Neural cell (in vitro differentiated cells): ENCODE results near the gene CCDC7.

ENCODE experiments used
- EP300 ChIP-seq: fragments of 450-650 bp; conservative IDR thresholded peaks from 2 replicates; pipeline ENCODE4 v1.6.1; 2014; ENCODE audit warnings: antibody characterized with exemption, mild to moderate bottlenecking, moderate library complexity; ENCODE audit not compliant: poor library complexity, severe bottlenecking
- EZH2 ChIP-seq: fragments of 200-600, 300-800 bp; shearing (Covaris generic), sonication (generic); IDR thresholded peaks from 2 replicates; pipeline ENCODE4 v1.6.1; 2014; ENCODE audit warnings: antibody characterized with exemption, low read length, borderline replicate concordance, mild to moderate bottlenecking; ENCODE audit not compliant: insufficient read depth, poor library complexity, severe bottlenecking
- POLR2AphosphoS5 ChIP-seq: IDR thresholded peaks from 2 replicates; pipeline ENCODE4 v1.6.1; 2012
- SMC3 ChIP-seq: fragments of 450-650 bp; conservative IDR thresholded peaks from 2 replicates; pipeline ENCODE4 v1.6.1; 2014; ENCODE audit warnings: antibody characterized with exemption, mild to moderate bottlenecking, moderate library complexity; ENCODE audit not compliant: poor library complexity
- TAF1 ChIP-seq: IDR thresholded peaks from 2 replicates; pipeline ENCODE4 v1.6.1; 2012; ENCODE audit warnings: low read depth
- TF ChIP-seq, protein P1 (sequence below): fragments of 450-650 bp; IDR thresholded peaks from 2 replicates; pipeline ENCODE4 v1.5.1; 2014; ENCODE audit warnings: antibody characterized with exemption, mild to moderate bottlenecking, moderate library complexity; ENCODE audit not compliant: poor library complexity, severe bottlenecking
- TF ChIP-seq, protein P2 (sequence below): IDR thresholded peaks from 2 replicates; pipeline ENCODE4 v1.6.1; 2012; ENCODE audit warnings: borderline replicate concordance

DNA sequence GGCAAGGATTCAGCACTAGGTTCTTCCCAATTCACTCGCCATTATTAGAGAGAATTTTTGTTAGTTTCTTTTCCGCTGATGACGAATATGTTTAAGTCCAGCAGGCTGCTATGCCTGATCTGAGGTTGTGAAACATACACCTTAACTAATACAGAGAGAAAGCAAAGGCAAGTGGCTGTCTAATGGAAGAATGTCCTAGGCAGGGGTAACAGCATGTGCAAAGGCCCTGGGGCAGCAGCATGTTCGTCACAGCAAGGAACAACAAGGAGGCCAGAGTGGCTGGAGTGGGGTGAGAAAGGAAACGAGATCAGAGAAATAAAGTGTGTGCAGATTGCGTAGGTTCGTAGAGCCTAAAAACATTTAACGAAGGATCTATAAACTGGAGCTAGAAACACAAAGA, 35.4 kb upstream of the CCDC7 start:
- no peak for TF ChIP-seq POLR2AphosphoS5
- no peak for TF ChIP-seq SMC3
- TF ChIP-seq, protein P1, sequence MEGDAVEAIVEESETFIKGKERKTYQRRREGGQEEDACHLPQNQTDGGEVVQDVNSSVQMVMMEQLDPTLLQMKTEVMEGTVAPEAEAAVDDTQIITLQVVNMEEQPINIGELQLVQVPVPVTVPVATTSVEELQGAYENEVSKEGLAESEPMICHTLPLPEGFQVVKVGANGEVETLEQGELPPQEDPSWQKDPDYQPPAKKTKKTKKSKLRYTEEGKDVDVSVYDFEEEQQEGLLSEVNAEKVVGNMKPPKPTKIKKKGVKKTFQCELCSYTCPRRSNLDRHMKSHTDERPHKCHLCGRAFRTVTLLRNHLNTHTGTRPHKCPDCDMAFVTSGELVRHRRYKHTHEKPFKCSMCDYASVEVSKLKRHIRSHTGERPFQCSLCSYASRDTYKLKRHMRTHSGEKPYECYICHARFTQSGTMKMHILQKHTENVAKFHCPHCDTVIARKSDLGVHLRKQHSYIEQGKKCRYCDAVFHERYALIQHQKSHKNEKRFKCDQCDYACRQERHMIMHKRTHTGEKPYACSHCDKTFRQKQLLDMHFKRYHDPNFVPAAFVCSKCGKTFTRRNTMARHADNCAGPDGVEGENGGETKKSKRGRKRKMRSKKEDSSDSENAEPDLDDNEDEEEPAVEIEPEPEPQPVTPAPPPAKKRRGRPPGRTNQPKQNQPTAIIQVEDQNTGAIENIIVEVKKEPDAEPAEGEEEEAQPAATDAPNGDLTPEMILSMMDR = no peak
- TF ChIP-seq EZH2 = no peak
- TF ChIP-seq EP300 = no peak
- TF ChIP-seq TAF1 = no peak
- TF ChIP-seq, protein P2, sequence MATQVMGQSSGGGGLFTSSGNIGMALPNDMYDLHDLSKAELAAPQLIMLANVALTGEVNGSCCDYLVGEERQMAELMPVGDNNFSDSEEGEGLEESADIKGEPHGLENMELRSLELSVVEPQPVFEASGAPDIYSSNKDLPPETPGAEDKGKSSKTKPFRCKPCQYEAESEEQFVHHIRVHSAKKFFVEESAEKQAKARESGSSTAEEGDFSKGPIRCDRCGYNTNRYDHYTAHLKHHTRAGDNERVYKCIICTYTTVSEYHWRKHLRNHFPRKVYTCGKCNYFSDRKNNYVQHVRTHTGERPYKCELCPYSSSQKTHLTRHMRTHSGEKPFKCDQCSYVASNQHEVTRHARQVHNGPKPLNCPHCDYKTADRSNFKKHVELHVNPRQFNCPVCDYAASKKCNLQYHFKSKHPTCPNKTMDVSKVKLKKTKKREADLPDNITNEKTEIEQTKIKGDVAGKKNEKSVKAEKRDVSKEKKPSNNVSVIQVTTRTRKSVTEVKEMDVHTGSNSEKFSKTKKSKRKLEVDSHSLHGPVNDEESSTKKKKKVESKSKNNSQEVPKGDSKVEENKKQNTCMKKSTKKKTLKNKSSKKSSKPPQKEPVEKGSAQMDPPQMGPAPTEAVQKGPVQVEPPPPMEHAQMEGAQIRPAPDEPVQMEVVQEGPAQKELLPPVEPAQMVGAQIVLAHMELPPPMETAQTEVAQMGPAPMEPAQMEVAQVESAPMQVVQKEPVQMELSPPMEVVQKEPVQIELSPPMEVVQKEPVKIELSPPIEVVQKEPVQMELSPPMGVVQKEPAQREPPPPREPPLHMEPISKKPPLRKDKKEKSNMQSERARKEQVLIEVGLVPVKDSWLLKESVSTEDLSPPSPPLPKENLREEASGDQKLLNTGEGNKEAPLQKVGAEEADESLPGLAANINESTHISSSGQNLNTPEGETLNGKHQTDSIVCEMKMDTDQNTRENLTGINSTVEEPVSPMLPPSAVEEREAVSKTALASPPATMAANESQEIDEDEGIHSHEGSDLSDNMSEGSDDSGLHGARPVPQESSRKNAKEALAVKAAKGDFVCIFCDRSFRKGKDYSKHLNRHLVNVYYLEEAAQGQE = no peak
